Spleen (tissue), 11 donors: Measurements from ENCODE around the gene IGSF22. TPM values are rescaled to one million over a fixed set of nuclear protein-coding genes. Genes with fewer than 3 reads are reported as not detected.

Source experiments
- DNase-seq: peaks from one replicate; pipeline ENCODE4 v3.0.0-alpha.2; 2020
- H3K27ac ChIP-seq, 8 donors: fragments of 200-600 bp; sonication (generic) in 7 of 8; 1 replicate in 4 of 8; 2 replicates in 4 of 8; pipeline versions ENCODE4 v1.5.0 to v1.8.0; 2016 to 2021; ENCODE audit warnings: inconsistent platforms in 4 of 8, mild to moderate bottlenecking in 4 of 8, moderate library complexity in 1 of 8
- H3K27me3 ChIP-seq, 7 donors: fragments of 200-600 bp; sonication (generic) in 6 of 7; replicated peaks in 1 of 7; 1 replicate in 4 of 7; 2 replicates in 3 of 7; pipeline versions ENCODE4 v1.5.0 to v1.8.0; 2016 to 2021; ENCODE audit warnings: inconsistent platforms in 3 of 7, mild to moderate bottlenecking in 1 of 7
- H3K36me3 ChIP-seq, 6 donors: fragments of 200-600 bp; sonication (generic) in 5 of 6; 1 replicate in 4 of 6; 2 replicates in 2 of 6; pipeline versions ENCODE4 v1.5.0 to v1.8.0; 2016 to 2021; ENCODE audit warnings: inconsistent platforms in 2 of 6
- H3K4me1 ChIP-seq, 6 donors: fragments of 200-600 bp; sonication (generic) in 5 of 6; 1 replicate in 3 of 6; 2 replicates in 3 of 6; pipeline versions ENCODE4 v1.5.0 to v1.8.0; 2016 to 2021; ENCODE audit warnings: inconsistent platforms in 3 of 6
- H3K4me3 ChIP-seq, 8 donors: fragments of 200-600 bp; sonication (generic) in 7 of 8; 1 replicate in 4 of 8; 2 replicates in 4 of 8; pipeline versions ENCODE4 v1.5.0 to v1.8.0; 2016 to 2021; ENCODE audit warnings: inconsistent platforms in 4 of 8, mild to moderate bottlenecking in 4 of 8, moderate library complexity in 2 of 8
- H3K9me3 ChIP-seq, 8 donors: fragments of 200-600 bp; sonication (generic) in 7 of 8; 1 replicate in 4 of 8; 2 replicates in 4 of 8; pipeline versions ENCODE4 v1.5.0 to v1.8.0; 2016 to 2021; ENCODE audit warnings: inconsistent platforms in 4 of 8
- CTCF ChIP-seq, 11 experiments: fragments of 200-600 bp in 7 of 11; fragments of 450-650 bp in 4 of 11; sonication (generic) in 4 of 11; IDR thresholded peaks in 8 of 11; conservative IDR thresholded peaks in 3 of 11; 1 replicate in 7 of 11; 2 replicates in 4 of 11; pipeline versions ENCODE4 v1.4.0 to v1.8.0; 2016 to 2021; ENCODE audit warnings: antibody characterized with exemption in 11 of 11, inconsistent platforms in 4 of 11, mild to moderate bottlenecking in 1 of 11
- POLR2A ChIP-seq, 3 donors: fragments of 450-650 bp; IDR thresholded peaks; one replicate each; pipeline ENCODE4 v1.5.1; 2017; ENCODE audit warnings: antibody characterized with exemption in 3 of 3, mild to moderate bottlenecking in 1 of 3
- POLR2AphosphoS5 ChIP-seq, 3 donors: sonication (generic); formaldehyde crosslinking; IDR thresholded peaks; one replicate each; pipeline ENCODE4 v1.5.1; 2017; ENCODE audit warnings: antibody characterized with exemption in 3 of 3
- WGBS, 5 donors: extraction: QIAGEN DNeasy Blood & Tissue Kit in 3 of 5; methylation state at CpG; one replicate each; pipeline versions ENCODE4 v1.1.5 to v1.1.7; 2013 to 2018; 5-methylcytosine and 5-hydroxymethylcytosine counted together
- intact Hi-C: fragments of 100-400 bp; cut with DNase I; formaldehyde crosslinking; loops from one replicate; pipeline ENCODE4 v1.15.0; 2023; ENCODE audit warnings: low total_unique reads
- polyA plus RNA-seq, 3 donors: library from polyadenylated mRNA; stranded (reverse); fragments of 200-250 nt; gene quantifications; one replicate each; pipeline ENCODE4 v1.2.1, GENCODE V29; 2013
- total RNA-seq, 7 donors: library from RNA; depleted of rRNA in 3 of 7; stranded (reverse); fragments of >200 nt in 3 of 7; fragmentation: NEBNext Ultra II Directional in 4 of 7; extraction: Animal tissue kit (Norgen Biotek cat#: 25700) in 4 of 7; gene quantifications; one replicate each; pipeline versions ENCODE4 v1.1.0 to v1.2.1, GENCODE V29; 2016 to 2021
- donor health status: healthy with polysubstance abuse.
- donor health status: DM: no; HTN: no; CAD: no; lungs with moderate emphysema.
- donor health status: DM: no; HTN: no; CAD: no.
- donor health status: Bipolar disorder and iron deficiency.
- donor health status: healthy.
- donor health status: DM: no; HTN: no; CAD: no.
- donor health status: DM: yes; HTN: yes; CAD: no.

IGSF22 gene
- total and polyA plus RNA-seq, 10 donors: 0.12 to 3.2 (median 0.58) TPM; not detected in 2

GRCh38 chr11:18722293-18722637, 3.7 kb downstream of the IGSF22 start:
- H3K4me3 ChIP-seq: peak overlapping the region in 6 of 8 donors; percentile 53 to 81 (median 61)
- no peak for DNase-seq
- TF ChIP-seq CTCF (IDR thresholded peaks at IDR 0.05 in 8 of 11, conservative IDR thresholded peaks at IDR 0.05 in 3 of 11): peak in 6 of 11 experiments; percentile 2 to 42 (median 39)
- TF ChIP-seq POLR2AphosphoS5 (IDR thresholded peaks at IDR 0.05): no peak
- TF ChIP-seq POLR2A (IDR thresholded peaks at IDR 0.05): no peak
- peaks cover 4 to 22% (median 18%) of the 10 kb centered on the region in 6 donors for H3K4me1 ChIP-seq
- H3K27me3 ChIP-seq: peaks cover 0 to 11% (median 0%) of the 10 kb centered on the region in 7 donors
- H3K36me3 ChIP-seq: no peaks in the 10 kb centered on the region
- WGBS, 5 donors: 45 to 60% (median 55%) methylated on average over 1 of the region's 1 CpG
- intact Hi-C loops: no loop called here
- H3K9me3 ChIP-seq: no peaks in the 10 kb centered on the region
- H3K27ac ChIP-seq: peak overlapping the region in 2 of 8 donors; percentile 65 to 72

- Histone ChIP-seq H3K27me3 (peaks cover 0 to 11% (median 0%) of the 10 kb centered on the region in 7 donors), H3K4me3 (peak overlapping the region; percentile 39 to 81 (median 56)), H3K36me3 (no peaks in the 10 kb centered on the region), H3K27ac (peak overlapping the region; percentile 8 to 72 (median 48)), H3K4me1 (peaks cover 4 to 22% (median 18%) of the 10 kb centered on the region in 6 donors), H3K9me3 (no peaks in the 10 kb centered on the region)
- TF ChIP-seq POLR2A (IDR thresholded peaks at IDR 0.05): no peak
- peak in 1 of 3 donors; percentile 7 for TF ChIP-seq POLR2AphosphoS5 (IDR thresholded peaks at IDR 0.05)
- TF ChIP-seq CTCF (IDR thresholded peaks at IDR 0.05 in 8 of 11, conservative IDR thresholded peaks at IDR 0.05 in 3 of 11): peak; percentile 48 to 91 (median 79)
- peak; percentile 84 for DNase-seq
- intact Hi-C loops: no loop called here
- 0 to 1% (median 1%) methylated on average over 33 to 36 of the region's 36 CpGs for WGBS, 5 donors
Measured at GRCh38 chr11:18721561-18722292, 4.3 kb downstream of the IGSF22 start.

- peaks cover 0 to 11% (median 0%) of the 10 kb centered on the region in 7 donors for H3K27me3 ChIP-seq
- peak; percentile 66 to 74 (median 73) for TF ChIP-seq POLR2AphosphoS5 (IDR thresholded peaks at IDR 0.05)
- TF ChIP-seq CTCF (IDR thresholded peaks at IDR 0.05 in 8 of 11, conservative IDR thresholded peaks at IDR 0.05 in 3 of 11): no peak
- H3K36me3 ChIP-seq: no peaks in the 10 kb centered on the region
- 7 to 9% (median 8%) methylated on average over 33 to 41 of the region's 41 CpGs for WGBS, 5 donors
- H3K9me3 ChIP-seq: no peaks in the 10 kb centered on the region
- intact Hi-C loops: no loop called here
- peak; percentile 93 for DNase-seq
- peak overlapping the region; percentile 39 to 81 (median 56) for H3K4me3 ChIP-seq
- peaks cover 4 to 22% (median 18%) of the 10 kb centered on the region in 6 donors for H3K4me1 ChIP-seq
- peak overlapping the region; percentile 8 to 72 (median 48) for H3K27ac ChIP-seq
Measured at GRCh38 chr11:18720808-18721560, 5.0 kb downstream of the IGSF22 start.
